ENCODE data around the gene TRIM24. TPM values are rescaled to one million over a fixed set of nuclear protein-coding genes. Genes with fewer than 3 reads are reported as not detected.

TRIM24 gene
- total and polyA plus RNA-seq, 9 donors: 17.0 to 55.6 (median 32.7) TPM

- Histone ChIP-seq H3K4me3 (no peak overlapping the region), H3K27ac (no peak overlapping the region), H3K27me3 (no peaks in the 10 kb centered on the region), H3K9me3 (peaks cover 0 to 3% of the 10 kb centered on the region in 2 donors), H3K36me3 (no peaks in the 10 kb centered on the region), H3K4me1 (ENCODE audit: insufficient read depth) (no peaks in the 10 kb centered on the region)
- 59 to 75% (median 69%) methylated on average over 2 of the region's 2 CpGs for whole genome bisulfite sequencing, 3 donors
- TF ChIP-seq CTCF (IDR thresholded peaks at IDR 0.05) (no peak), POLR2A (IDR thresholded peaks at IDR 0.05) (no peak), EP300 (IDR thresholded peaks at IDR 0.05) (no peak)
- intact Hi-C loops (cut with DNase I): no loop called here
- no peak for DNase-seq
These were observed 25.5 kb upstream of the TRIM24 start for GRCh38 chr7:138434597-138435019.

GRCh38 chr7:138435231-138435919 lies 24.7 kb upstream of the TRIM24 start:
- no peak for DNase-seq
- H3K36me3 ChIP-seq: no peaks in the 10 kb centered on the region
- no peak overlapping the region for H3K4me3 ChIP-seq
- no peaks in the 10 kb centered on the region for H3K27me3 ChIP-seq
- H3K4me1 ChIP-seq (ENCODE audit: insufficient read depth): no peaks in the 10 kb centered on the region
- H3K27ac ChIP-seq: no peak overlapping the region
- H3K9me3 ChIP-seq: peaks cover 0 to 3% of the 10 kb centered on the region in 2 donors
- TF ChIP-seq EP300 (IDR thresholded peaks at IDR 0.05): no peak
- no peak for TF ChIP-seq CTCF (IDR thresholded peaks at IDR 0.05)
- TF ChIP-seq POLR2A (IDR thresholded peaks at IDR 0.05): no peak
- intact Hi-C loops (cut with DNase I): no loop called here
- 89 to 96% (median 93%) methylated on average over 10 of the region's 10 CpGs for WGBS, 3 donors

GRCh38 chr7:138436388-138436787 lies 23.7 kb upstream of the TRIM24 start:
- no peaks in the 10 kb centered on the region for H3K4me1 ChIP-seq (ENCODE audit: insufficient read depth)
- WGBS, 3 donors: 89 to 97% (median 94%) methylated on average over 2 of the region's 2 CpGs
- H3K27me3 ChIP-seq: no peaks in the 10 kb centered on the region
- H3K36me3 ChIP-seq: no peaks in the 10 kb centered on the region
- no peaks in the 10 kb centered on the region for H3K9me3 ChIP-seq
- no peak for DNase-seq
- intact Hi-C loops (cut with DNase I): no loop called here
- H3K4me3 ChIP-seq: no peak overlapping the region
- TF ChIP-seq CTCF (IDR thresholded peaks at IDR 0.05): no peak
- TF ChIP-seq EP300 (IDR thresholded peaks at IDR 0.05): no peak
- TF ChIP-seq POLR2A (IDR thresholded peaks at IDR 0.05): no peak
- no peak overlapping the region for H3K27ac ChIP-seq

- Histone ChIP-seq H3K4me1 (ENCODE audit: insufficient read depth) (no peaks in the 10 kb centered on the region), H3K4me3 (no peak overlapping the region), H3K27me3 (no peaks in the 10 kb centered on the region), H3K36me3 (no peaks in the 10 kb centered on the region), H3K27ac (no peak overlapping the region), H3K9me3 (no peaks in the 10 kb centered on the region)
- intact Hi-C loops (cut with DNase I): no loop called here
- WGBS, 3 donors: 92 to 96% (median 94%) methylated on average over 17 of the region's 17 CpGs
- DNase-seq: no peak
- no peak for TF ChIP-seq POLR2A (IDR thresholded peaks at IDR 0.05)
- TF ChIP-seq EP300 (IDR thresholded peaks at IDR 0.05): no peak
- TF ChIP-seq CTCF (IDR thresholded peaks at IDR 0.05): no peak
These were observed 19.6 kb upstream of the TRIM24 start for GRCh38 chr7:138440460-138440859.

Data from ovary (tissue), 9 donors.